ENCODE measurements around the gene TRIO.

- TF ChIP-seq CTCF (IDR thresholded peaks at IDR 0.05; ENCODE audit: poor library complexity) (no peak), EZH2 (IDR thresholded peaks at IDR 0.05; ENCODE audit: borderline replicate concordance) (no peak)
Measured at GRCh38 chr5:14476786-14477435, 333.8 kb downstream of the TRIO start.
